Esophagus muscularis mucosa (tissue), 4 donors: Measurements from ENCODE around the gene AVEN. TPM values are rescaled to one million over a fixed set of nuclear protein-coding genes. Genes with fewer than 3 reads are reported as not detected.

Source experiments
- DNase-seq: peaks from one replicate; pipeline ENCODE4 v3.0.0-alpha.2; 2017; ENCODE audit errors: extremely low spot score
- H3K27ac ChIP-seq, 4 donors: fragments of 200-600 bp; sonication (generic); replicated peaks in 1 of 4; 1 replicate in 3 of 4; 2 replicates in 1 of 4; pipeline ENCODE4 v1.5.1; 2016 to 2019; ENCODE audit warnings: mild to moderate bottlenecking in 1 of 4
- H3K27me3 ChIP-seq, 4 donors: fragments of 200-600 bp; sonication (generic); one replicate each; pipeline versions ENCODE4 v1.5.1 to v1.6.0; 2016 to 2019
- H3K36me3 ChIP-seq, 4 donors: fragments of 200-600 bp; sonication (generic); one replicate each; pipeline ENCODE4 v1.5.1; 2016 to 2019
- H3K4me1 ChIP-seq, 4 donors: fragments of 200-600 bp; sonication (generic); one replicate each; pipeline ENCODE4 v1.5.1; 2016 to 2019
- H3K4me3 ChIP-seq, 4 donors: fragments of 200-600 bp; sonication (generic); 1 replicate in 2 of 4; 2 replicates in 2 of 4; pipeline ENCODE4 v1.5.1; 2016 to 2019; ENCODE audit warnings: mild to moderate bottlenecking in 4 of 4, moderate library complexity in 1 of 4
- H3K9me3 ChIP-seq, 4 donors: fragments of 200-600 bp; sonication (generic); 1 replicate in 3 of 4; 2 replicates in 1 of 4; pipeline ENCODE4 v1.5.1; 2016 to 2019
- EP300 ChIP-seq: sonication (generic); formaldehyde crosslinking; IDR thresholded peaks from one replicate; pipeline ENCODE4 v1.6.1; 2017; ENCODE audit warnings: antibody characterized with exemption
- POLR2A ChIP-seq: fragments of 450-650 bp; IDR thresholded peaks from one replicate; pipeline ENCODE4 v1.6.1; 2017; ENCODE audit warnings: antibody characterized with exemption, moderate library complexity, mild to moderate bottlenecking, low read depth
- POLR2AphosphoS5 ChIP-seq, 2 donors: sonication (generic); formaldehyde crosslinking; IDR thresholded peaks; one replicate each; pipeline ENCODE4 v1.6.1; 2017; ENCODE audit warnings: antibody characterized with exemption in 2 of 2
- WGBS: methylation state at CpG from one replicate; pipeline ENCODE4 v1.1.5; 2018; 5-methylcytosine and 5-hydroxymethylcytosine counted together
- intact Hi-C: fragments of 100-400 bp; cut with DNase I; formaldehyde crosslinking; loops from one replicate; pipeline ENCODE4 v1.15.1; 2023
- total RNA-seq, 4 donors: library from RNA; depleted of rRNA; stranded (reverse); fragments of >200 nt; gene quantifications; one replicate each; pipeline versions ENCODE4 v1.1.0 to v1.2.1, GENCODE V29; 2016
- TF ChIP-seq, protein P1 (sequence below), 3 experiments: fragments of 200-600 bp in 2 of 3; fragments of 450-650 bp in 1 of 3; sonication (generic) in 2 of 3; IDR thresholded peaks; one replicate each; pipeline ENCODE4 v1.5.1; 2017 to 2019; ENCODE audit warnings: antibody characterized with exemption in 3 of 3, mild to moderate bottlenecking in 2 of 3, moderate library complexity in 1 of 3

Gene AVEN
- total RNA-seq, 4 donors from 2014 or later = 18.2 to 30.9 (median 27.6) TPM

DNA sequence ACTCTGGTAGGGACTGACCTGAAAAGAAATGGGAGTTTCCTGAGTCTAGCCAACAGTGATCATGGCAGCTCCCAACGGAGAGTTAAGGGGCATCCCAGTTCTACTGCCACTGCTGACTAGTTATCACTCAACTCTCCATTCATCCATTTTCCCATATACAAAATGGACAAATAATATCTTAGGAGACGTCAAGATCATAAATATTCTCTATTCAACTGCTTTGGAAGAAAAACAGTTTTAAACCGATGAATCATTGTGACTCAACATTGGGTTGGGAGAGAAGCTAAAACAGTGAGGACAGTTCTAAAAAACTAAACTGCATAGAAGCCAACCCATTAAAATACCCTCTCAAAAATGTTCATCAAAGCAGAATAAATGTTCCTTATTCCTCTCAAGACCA, 128.3 kb downstream of the AVEN start:
- 90% methylated on average over 3 of the region's 3 CpGs for WGBS
- no peak for DNase-seq
- no peaks in the 10 kb centered on the region for H3K27me3 ChIP-seq
- H3K4me1 ChIP-seq = peaks cover 0 to 7% (median 5%) of the 10 kb centered on the region in 4 donors
- no peak for TF ChIP-seq POLR2A
- TF ChIP-seq POLR2AphosphoS5 (IDR thresholded peaks at IDR 0.05) = no peak
- TF ChIP-seq, protein P1, sequence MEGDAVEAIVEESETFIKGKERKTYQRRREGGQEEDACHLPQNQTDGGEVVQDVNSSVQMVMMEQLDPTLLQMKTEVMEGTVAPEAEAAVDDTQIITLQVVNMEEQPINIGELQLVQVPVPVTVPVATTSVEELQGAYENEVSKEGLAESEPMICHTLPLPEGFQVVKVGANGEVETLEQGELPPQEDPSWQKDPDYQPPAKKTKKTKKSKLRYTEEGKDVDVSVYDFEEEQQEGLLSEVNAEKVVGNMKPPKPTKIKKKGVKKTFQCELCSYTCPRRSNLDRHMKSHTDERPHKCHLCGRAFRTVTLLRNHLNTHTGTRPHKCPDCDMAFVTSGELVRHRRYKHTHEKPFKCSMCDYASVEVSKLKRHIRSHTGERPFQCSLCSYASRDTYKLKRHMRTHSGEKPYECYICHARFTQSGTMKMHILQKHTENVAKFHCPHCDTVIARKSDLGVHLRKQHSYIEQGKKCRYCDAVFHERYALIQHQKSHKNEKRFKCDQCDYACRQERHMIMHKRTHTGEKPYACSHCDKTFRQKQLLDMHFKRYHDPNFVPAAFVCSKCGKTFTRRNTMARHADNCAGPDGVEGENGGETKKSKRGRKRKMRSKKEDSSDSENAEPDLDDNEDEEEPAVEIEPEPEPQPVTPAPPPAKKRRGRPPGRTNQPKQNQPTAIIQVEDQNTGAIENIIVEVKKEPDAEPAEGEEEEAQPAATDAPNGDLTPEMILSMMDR (IDR thresholded peaks at IDR 0.05) = no peak
- TF ChIP-seq EP300 = no peak
- no peak overlapping the region for H3K4me3 ChIP-seq
- no peaks in the 10 kb centered on the region for H3K36me3 ChIP-seq
- intact Hi-C loops = no loop called here
- H3K27ac ChIP-seq = no peak overlapping the region
- H3K9me3 ChIP-seq = no peaks in the 10 kb centered on the region

DNA sequence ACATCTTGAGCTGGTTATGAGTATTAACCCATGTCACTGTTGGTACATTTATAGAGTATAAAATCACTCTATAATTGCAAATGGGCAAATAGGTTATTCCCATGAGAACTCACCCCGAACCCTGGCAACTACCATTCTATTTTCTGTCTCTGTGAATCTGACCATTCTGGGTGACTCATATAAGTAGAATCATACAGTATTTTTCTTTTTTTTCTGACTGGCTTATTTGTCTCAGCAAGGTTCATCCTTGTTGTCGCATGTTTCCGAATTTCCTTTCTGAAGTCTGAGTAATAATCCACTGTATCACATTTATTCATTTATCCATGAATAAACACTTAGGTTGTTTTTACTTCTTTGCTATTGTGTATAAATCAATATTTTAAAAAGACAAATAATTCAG, 130.6 kb downstream of the AVEN start:
- no peaks in the 10 kb centered on the region for H3K36me3 ChIP-seq
- H3K27ac ChIP-seq = no peak overlapping the region
- no peaks in the 10 kb centered on the region for H3K9me3 ChIP-seq
- H3K4me3 ChIP-seq = no peak overlapping the region
- TF ChIP-seq POLR2AphosphoS5 (IDR thresholded peaks at IDR 0.05) (no peak), EP300 (no peak), POLR2A (no peak)
- TF ChIP-seq, protein P1 (IDR thresholded peaks at IDR 0.05) = no peak
- peaks cover 0 to 7% (median 5%) of the 10 kb centered on the region in 4 donors for H3K4me1 ChIP-seq
- no peaks in the 10 kb centered on the region for H3K27me3 ChIP-seq
- no peak for DNase-seq
- WGBS = 77% methylated on average over 3 of the region's 3 CpGs
- intact Hi-C loops = no loop called here

DNA sequence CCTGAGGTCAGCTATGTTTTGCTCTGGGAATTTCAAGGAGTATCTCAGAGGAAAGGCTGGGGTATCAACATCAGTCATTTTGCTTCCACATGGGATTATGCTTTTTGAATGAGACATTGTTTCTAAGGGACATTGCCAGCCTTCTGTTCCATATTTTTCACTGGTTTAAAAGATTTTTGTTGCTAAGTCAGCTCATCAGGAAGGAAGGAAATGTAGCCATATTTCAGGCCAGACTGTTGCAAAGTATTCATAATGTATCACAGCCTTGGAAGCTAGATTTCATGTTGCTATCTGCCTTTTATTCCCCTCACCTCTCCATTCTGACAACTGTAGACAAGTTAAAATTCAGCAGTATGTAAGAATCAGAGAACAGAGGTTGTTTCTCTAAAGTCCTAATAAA, 131.7 kb downstream of the AVEN start:
- no peaks in the 10 kb centered on the region for H3K36me3 ChIP-seq
- no peaks in the 10 kb centered on the region for H3K9me3 ChIP-seq
- no peak for DNase-seq
- no peak for TF ChIP-seq POLR2AphosphoS5 (IDR thresholded peaks at IDR 0.05)
- TF ChIP-seq EP300 = no peak
- TF ChIP-seq, protein P1 (IDR thresholded peaks at IDR 0.05) = no peak
- no peak for TF ChIP-seq POLR2A
- H3K4me1 ChIP-seq = peaks cover 0 to 7% (median 5%) of the 10 kb centered on the region in 4 donors
- intact Hi-C loops = no loop called here
- H3K27ac ChIP-seq = no peak overlapping the region
- no peak overlapping the region for H3K4me3 ChIP-seq
- H3K27me3 ChIP-seq = no peaks in the 10 kb centered on the region

DNA sequence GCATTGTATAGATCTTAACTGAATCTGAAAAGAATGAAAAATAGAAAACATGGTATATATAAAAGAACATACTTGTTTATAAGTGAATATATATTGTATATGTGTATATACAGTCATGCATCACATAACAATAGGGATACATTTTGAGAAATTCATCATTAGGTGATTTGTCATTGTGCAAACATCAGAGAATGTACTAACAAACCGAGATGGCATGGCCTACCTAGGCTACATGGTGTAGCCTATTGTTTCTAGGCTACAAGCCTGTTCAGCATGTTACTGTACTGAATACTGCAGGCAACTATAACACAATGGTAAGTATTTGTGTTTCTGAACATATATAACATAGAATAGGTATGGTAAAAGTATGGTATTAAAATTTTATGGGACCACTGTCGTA, 135.3 kb downstream of the AVEN start:
- intact Hi-C loops = no loop called here

DNA sequence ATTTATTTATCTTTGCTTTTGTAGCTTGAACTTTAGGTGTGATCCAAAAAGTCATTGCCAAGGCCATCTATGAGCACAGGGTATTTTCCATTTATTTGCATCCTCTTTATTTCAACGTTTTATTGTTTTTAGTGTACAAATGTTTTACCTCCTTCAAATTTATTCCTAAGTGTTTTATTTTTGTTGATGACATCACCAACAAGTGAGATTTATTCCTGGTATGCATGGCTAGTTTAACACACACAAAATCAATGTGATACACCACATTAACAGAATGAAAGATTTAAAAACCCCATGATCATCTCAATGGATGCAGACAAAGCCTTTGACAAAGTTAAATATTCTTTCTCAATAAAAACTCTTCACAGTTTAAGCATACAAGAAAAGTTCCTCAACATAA, 137.0 kb downstream of the AVEN start:
- no peak for DNase-seq
- Histone ChIP-seq H3K4me3 (no peak overlapping the region), H3K9me3 (no peaks in the 10 kb centered on the region), H3K36me3 (no peaks in the 10 kb centered on the region), H3K27me3 (no peaks in the 10 kb centered on the region), H3K4me1 (peaks cover 0 to 4% (median under 1%) of the 10 kb centered on the region in 4 donors), H3K27ac (no peak overlapping the region)
- WGBS = 0% methylated on average over 1 of the region's 1 CpG
- TF ChIP-seq POLR2AphosphoS5 (IDR thresholded peaks at IDR 0.05) = no peak
- no peak for TF ChIP-seq EP300
- TF ChIP-seq, protein P1 (IDR thresholded peaks at IDR 0.05) = no peak
- TF ChIP-seq POLR2A = no peak
- intact Hi-C loops = no loop called here

More for the DNA sequence above, 135.3 kb downstream of the AVEN start:
- TF ChIP-seq EP300 (no peak), POLR2A (no peak), POLR2AphosphoS5 (IDR thresholded peaks at IDR 0.05) (no peak)
- TF ChIP-seq, protein P1 (IDR thresholded peaks at IDR 0.05) = no peak
- WGBS = 94% methylated on average over 2 of the region's 2 CpGs
- Histone ChIP-seq H3K27ac (no peak overlapping the region), H3K4me3 (no peak overlapping the region), H3K4me1 (peaks cover 0 to 7% (median 5%) of the 10 kb centered on the region in 4 donors), H3K27me3 (no peaks in the 10 kb centered on the region), H3K36me3 (no peaks in the 10 kb centered on the region), H3K9me3 (no peaks in the 10 kb centered on the region)
- DNase-seq = no peak
